ENCODE measurements around the gene VSTM4.

VSTM4 gene

DNA sequence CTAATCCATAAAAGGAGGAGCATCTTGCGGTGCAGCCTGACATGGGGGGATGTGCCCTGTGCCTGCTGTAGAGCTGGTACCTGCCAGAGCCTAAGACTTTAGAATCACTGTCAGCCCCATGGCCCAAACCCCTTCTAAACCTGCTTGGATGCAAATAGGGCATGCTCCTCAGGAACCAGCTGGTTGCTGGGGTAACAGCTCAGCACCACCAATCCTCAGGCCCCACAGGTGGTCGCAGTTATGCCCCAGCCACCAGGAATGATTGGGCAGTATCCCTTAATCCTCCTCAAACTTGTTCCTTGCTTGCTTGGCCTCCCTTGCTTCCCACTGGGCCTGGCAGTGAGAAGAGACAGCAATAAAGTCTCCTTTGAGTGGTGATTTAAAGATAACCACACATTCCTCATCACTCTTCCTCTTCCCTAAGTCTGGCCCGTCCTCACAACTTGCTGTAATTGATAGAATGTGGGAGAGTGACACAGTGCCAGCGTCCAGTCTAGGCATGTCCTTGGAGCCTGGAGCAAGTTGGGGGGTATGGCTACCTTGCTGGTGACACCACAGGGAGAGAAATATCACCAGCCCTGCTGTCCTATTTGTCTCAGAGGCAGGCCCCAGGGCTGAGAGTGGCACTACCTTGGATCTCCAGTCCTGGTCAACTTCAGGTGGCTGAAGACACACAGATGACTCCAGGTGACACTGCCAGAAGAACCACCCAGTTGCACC is 43.0 kb downstream of the VSTM4 start:
- DNase-seq (ENCODE audit: low read depth in 2 of 2, low spot score in 1 of 2) = no peak

DNA sequence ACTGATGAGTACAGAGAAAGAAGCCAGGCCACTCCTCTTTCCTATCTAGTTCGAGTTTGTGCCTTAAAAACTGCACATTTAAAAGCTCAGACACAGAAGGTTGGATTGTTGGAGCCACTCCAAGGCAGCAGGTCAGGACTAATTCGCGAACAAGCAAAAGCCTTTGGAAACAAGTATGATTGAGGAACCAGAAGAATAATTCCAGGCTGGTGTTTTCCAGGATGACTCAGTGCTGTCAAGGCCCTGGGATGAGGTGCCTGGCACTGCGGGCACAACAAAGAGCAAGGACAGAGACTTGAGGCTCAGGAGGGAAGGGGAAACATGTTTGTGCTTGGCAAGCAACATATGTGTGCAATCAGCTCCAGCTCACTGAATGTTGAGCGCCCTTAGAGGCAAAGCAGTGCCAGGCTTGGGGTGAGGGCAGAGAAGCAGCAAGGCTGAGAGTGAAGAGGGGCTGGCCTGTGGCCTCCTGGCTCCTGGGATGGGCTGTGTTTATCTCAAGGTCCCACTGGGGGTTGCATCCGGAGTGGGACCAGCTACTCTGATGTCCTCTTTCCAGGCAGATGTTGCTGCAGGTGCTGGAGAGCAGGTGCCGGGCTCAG is 44.1 kb downstream of the VSTM4 start:
- DNase-seq (ENCODE audit: low read depth in 2 of 2, low spot score in 1 of 2) = no peak

DNA sequence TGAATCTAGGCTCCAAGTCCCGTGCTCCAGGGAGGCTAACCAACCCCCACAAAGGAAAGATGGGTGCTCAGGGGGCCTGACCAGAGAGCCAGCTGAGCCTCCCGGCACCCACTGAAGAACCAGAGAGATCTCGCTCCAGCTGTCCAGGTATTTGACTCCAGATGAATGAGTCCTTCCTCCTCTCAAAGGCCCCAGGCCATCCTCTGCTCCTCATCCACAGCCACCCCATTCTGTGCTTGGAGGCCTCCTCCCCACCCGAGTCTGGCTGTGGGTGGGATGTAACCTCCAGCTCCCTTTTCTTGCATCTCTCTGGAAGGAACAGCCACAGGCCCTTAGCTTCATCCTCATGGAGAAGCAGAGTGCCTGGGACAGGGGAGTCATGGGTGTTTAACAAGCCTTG is 44.6 kb downstream of the VSTM4 start:
- no peak for DNase-seq (ENCODE audit: low read depth in 2 of 2, low spot score in 1 of 2)

DNA sequence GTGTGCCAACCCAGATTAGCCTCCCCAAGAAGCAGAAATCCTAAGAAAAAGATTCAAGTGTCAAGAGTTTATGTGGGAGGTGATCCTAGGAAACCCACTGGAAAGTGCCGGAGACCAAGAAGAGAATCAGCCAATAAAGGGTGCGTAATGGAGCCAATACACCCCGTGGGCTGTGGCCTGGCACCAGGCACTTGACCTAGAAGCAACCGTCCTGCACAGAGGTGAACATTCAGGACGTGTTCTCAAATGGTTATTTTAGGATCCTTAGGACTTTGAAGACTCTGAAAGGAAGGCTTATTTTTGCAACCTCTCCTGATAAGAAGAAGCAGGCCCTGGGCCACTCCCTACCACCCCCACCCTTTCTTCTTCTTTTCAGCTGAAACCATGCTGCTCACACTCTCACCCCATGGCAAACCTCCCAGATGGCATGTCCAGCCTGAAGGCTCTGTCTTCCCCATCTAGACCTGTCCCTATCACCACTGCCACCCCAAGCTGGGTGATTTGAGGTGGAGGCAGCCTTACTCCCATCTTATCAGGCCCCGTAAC is 46.6 kb downstream of the VSTM4 start:
- no peak for DNase-seq (ENCODE audit: low read depth in 2 of 2, low spot score in 1 of 2)

DNA sequence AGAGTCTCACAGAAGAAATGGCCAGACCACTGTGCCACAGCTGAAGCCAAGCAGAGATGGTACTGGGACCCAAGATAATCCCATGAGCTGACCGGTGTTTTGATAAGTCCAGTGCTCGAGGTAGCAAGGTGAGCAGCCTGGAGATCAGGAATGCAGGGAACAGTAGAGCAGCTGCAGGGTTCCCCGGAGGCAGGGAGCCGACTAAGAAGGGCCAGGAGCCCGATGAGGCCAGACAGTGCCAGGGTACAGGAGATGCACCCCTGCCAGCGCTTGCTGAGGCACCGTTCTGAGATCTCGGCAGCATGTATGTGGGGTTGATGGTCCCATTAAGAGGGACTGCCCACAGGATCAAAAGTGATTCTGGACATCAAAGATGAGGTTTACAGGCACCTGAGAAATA is 47.1 kb downstream of the VSTM4 start:
- no peak for DNase-seq (ENCODE audit: low read depth in 2 of 2, low spot score in 1 of 2)

DNA sequence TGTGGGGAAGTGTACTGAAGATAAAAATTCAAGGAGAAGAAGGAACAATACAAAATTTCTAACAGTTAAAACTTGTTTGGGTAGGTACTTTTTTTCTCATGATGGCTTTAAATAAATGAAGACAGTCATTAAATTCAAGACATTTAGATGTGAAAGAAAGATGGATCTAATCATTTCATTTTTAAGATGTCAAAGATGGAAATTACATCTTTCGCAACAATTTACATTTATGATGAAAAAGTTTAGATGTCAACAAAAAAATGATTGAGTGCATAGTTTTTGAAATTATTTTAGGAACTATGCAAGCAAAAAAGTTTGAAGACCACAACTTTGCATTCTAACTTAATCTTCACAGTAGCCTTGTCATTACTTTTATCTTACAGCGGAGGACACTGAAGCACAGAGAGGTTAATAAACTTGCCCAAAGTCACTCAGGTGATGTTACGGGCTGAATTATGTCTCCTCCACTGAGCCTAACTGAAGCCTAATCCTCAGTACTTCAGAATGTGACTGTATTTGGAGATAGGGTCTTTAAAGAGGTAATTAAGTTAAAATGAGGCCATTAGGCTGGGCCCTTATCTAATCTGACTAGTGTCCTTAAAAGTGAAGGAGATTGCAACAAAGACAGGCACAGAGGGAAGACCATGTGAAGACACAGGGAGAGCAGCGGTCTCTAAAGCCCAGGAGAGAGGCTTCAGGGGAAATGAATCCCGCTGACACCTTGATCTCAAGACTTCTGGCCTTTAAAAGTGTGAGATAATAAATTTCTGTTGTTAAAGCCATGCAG is 48.2 kb downstream of the VSTM4 start:
- DNase-seq (ENCODE audit: low read depth in 2 of 2, low spot score in 1 of 2) = no peak

DNA sequence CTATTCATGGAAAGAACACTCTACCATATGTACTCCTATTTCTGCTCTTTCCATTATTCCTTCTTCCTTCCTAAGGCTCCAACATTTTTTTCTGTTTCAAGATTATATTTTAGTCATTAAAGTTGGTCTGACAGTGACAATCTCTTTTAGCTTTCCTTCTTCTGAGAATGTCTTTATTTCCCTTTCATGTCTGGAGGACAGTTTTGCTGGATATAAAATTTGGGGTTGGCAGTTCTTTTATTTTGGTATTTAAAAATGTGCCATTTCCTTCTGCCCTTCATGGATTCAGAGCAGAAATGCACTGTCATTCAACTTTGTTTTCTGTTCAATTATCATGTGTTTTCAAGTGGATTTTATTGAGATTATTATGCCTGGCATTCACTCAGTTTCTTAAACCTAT is 53.1 kb downstream of the VSTM4 start:
- no peak for DNase-seq (ENCODE audit: low read depth in 2 of 2, low spot score in 1 of 2)

DNA sequence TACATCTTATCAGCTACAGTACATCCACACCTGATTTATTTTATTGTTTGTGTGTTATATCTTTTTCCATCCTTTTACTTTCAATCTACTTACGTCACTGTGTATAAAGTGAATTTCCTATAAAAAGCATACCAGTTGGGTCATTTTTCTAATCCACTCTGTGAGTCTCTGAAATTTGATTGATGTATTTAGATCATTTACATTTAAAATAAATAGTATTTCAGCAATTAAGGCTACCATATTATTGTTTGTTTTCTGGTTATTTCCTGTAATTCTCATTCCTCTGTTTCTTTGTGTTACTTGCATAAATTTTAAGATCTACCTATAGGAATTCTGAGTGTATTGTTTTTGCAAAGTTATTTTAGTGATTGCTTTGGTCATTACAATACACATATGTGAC is 53.7 kb downstream of the VSTM4 start:
- no peak for DNase-seq (ENCODE audit: low read depth in 2 of 2, low spot score in 1 of 2)

DNA sequence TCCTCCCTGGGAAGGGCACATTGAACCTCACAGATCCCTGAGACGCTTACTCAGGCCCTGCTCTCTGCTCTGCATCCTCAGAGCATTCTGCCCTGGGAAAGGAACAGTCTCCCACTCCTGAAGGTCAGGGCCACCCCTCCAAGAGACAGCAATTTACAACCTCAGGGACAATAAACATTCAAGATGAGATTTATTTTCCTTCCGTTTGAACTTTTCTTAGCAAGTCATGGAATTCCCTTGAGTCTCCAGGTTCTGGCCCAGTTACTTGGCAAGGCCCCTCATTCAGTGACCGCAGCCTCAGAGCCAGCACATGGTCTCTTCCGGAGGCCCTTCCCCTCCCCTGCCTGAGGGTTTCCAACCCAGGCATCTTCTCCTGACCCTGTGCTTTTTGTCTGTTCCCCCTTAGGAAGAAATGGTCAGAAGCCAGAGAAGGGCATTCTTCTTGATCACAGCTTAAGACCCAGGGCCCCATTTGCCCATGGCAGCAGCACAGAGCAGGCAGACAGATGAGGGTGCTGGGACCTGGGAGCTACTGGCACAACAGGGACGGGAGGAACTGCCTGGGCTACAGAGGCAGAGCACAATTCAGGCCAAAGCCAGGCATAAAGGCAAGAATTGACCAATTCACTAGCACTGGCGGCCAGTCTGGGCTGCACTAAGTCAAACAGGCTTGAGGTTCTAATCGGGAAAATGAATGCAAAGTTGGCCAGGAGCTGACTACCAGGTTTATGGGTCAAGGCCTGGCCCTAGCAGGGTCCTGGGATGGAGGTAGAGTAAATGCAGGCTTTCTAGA is 56.7 kb downstream of the VSTM4 start:
- DNase-seq (ENCODE audit: low read depth in 2 of 2, low spot score in 1 of 2) = no peak

DNA sequence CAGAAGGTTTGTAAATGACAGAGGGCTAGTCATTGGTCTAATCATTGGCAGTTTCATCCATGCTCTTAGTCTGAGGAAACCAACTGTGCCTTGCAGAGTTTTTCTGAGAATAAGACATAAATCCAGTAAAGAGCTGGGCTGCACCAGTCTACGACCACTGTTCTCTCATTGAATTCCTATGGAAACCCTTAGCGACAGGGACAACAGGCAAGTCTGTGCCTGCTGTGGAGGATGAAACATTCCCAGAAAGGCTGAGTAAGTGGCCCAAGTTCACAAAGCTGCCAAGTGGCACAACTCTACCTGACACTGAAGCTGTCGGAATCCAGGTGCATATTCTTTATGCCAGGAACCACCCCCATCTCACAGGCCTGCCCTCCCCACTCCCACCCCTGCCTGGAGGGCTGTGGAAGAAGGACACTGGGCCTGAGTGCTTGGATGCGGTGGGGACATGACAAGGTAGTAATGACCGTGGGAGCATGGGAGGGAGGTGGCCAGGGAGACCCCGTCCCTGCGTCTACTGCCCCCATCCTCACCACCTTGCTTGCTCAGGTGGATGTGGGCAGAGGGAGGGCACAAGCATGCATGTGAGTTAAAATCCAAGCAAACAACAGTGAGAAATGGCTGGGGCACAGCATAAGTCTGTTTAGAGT is 58.0 kb downstream of the VSTM4 start:
- DNase-seq (ENCODE audit: low read depth in 2 of 2, low spot score in 1 of 2) = no peak

DNA sequence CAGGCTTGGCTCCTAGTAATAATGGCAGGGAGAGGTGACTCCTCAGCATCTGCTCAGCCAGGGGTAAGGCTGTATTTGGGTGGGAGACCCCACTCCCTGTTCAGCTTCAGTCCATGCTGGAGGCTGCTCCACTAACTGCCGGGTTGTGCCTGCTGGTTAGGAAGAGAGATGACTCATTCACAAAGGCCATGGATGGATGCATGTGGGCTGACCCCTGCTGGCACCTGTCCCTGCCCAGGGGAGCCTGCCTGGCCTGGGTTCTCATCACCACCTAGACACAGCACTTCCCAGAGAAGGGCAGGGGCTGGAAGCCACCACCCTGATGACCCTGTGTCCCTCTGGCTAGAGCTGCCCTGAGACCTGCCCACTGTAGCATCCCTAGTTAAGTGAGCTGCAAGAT is 59.0 kb downstream of the VSTM4 start:
- no peak for DNase-seq (ENCODE audit: low read depth in 2 of 2, low spot score in 1 of 2)

DNA sequence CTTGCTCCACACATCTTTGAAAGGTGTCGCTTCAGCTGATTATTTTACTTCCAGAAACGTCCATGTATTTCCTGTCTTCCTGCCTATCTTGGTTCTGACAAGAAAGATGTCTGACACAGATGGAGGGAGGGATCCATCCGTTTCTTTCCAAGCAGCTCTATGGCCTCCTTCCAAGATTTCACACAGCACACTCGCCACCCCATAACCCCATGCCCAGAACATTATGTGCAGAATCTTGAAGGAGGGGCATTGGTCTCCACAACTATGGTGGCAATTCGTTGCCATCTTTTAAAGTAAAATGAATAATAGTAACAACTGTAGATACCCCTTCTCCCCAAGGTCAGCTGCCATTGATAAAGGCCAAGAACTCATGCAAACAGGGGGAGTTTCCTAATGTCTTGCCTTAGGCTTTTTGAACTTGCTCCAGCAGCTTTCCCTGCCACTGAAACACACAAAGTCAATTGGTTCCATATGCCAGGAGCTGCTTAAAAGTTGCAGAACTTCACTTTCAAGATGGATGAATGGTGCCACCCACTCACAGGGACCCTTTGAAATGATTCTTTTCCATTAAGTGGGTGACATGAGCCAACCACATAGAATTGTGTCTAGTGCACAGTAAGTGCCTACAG is 60.0 kb downstream of the VSTM4 start:
- no peak for DNase-seq (ENCODE audit: low read depth in 2 of 2, low spot score in 1 of 2)

DNA sequence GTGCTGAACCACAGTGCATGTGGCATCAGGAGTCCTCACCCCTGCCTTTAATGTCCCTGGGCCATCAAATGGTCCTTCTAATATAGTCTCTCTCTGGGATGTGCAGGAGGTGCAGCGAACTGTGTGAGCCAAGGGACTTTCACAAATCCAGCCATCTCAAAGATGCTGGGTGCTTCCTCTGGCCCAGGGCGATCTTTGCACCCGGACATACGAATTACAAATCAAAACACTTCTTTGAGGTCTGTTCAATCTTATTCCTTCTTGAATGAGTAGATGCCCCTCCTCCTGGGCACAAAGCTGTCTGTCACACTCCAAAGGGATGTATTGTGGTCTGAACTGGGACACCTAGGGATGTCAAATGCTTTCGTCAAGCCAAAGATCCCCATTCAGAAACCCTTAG is 60.6 kb downstream of the VSTM4 start:
- no peak for DNase-seq (ENCODE audit: low read depth in 2 of 2, low spot score in 1 of 2)

DNA sequence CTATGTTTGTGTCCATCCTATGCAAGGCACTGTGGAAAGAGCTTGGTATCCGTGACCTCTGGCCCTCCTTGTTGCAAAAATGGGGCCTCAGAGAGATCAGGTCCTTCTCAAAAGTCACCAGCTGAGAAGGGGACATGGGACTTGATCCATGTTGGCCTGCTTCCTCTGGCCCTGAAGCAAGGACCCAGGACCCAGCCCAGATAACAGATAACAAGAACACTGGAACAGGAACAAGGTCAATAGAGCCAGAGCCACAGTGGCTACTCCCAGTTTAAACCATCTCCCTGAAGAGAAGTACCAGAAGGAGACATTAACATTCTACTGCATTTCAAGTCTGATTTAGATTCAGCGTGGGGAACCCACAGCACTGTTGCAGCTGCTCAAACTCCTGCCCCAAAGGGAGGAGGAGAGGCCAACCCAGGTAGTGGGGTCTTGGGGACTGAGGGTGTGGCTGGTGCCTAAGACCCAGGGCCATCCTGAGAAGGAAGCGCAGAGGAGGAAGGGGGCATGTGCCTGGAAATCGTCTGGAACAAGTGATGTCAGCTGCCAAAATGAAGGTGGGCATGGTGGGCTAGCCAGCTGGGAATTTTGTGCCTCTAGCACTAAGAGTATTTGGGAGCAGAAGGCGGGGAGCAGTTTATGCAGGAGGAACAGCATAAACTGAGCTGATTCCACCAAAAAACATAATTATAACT is 61.2 kb downstream of the VSTM4 start:
- DNase-seq (ENCODE audit: low read depth in 2 of 2, low spot score in 1 of 2) = no peak

DNA sequence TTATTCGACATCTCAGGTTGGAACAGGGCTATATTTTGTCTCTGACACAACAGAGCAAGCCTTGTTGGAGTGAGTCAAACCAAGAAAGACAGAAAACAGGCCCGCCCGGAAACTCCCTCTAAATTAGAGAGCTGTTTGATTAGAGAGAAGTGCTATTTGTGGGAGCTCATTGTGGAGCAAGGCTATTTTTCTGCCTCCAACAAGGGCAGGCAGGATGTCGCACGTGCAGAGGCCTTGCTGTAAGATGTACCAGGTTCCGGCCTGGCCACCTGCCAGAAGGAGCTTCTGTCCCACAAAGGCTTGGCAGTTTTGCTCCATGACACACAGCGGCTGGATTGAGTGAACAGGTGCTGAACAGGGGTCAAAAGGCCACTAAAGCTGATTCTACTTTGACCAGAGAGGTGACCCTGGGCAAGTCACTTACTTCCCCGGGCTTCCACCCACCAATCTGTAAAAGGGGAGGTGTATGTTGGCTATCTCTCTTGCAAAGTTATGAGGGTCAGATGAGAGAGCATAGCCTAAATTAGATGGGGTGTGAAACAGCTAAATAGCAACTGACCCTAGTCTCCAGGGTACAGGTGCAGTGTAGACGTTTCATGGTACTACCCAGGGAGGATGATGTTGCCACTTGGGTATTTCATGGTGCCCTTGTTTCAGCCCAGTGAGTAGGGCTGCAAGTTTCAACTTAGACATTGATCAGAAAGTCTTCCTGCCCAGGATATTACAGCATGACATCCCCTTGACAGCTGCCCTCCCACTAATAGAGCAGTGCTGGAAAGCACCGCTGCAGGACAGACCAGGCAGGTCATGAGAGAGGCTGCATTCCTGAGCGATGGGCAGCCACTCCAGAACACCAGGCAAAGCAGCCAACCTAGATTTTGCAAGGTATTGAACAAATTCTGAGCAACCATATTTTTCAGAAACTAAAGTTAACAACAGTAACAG is 62.0 kb downstream of the VSTM4 start:
- no peak for DNase-seq (ENCODE audit: low read depth in 2 of 2, low spot score in 1 of 2)

DNA sequence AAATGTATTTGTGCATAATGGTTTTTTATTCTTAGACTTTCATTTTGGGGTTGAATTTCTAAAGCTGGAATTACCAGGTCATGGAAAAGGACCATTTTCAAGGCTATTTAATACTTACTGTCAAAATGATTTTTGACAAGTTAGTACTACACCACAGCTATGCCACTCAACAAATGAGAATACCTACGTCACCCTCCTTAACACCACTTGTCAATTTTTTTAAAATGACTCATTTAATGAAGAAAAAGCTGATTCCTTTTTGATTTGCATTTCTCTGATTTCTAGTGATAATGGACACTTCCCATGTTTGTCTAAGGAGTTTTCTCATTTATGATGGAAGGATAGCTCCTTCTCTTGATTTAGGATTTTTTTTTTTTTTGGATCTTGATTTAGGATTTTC is 63.3 kb downstream of the VSTM4 start:
- no peak for DNase-seq (ENCODE audit: low read depth in 2 of 2, low spot score in 1 of 2)

DNA sequence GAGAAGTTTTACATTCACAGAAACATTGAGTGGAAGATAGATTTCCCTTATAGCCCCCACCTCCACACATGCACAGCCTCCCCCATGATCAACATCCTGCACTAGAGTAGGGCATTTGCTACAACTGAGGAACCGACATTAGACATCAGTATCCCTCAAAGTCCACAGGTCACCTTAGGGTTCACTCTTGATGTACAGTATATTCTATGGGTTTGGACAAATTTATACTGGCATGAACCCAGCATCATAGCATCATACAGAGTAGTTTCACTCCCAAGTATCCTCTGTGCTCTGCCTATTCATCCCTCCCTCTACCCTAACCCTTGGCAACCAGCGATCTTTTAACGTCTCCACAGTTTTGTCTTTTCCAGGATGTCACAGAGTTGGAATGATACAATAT is 64.4 kb downstream of the VSTM4 start:
- no peak for DNase-seq (ENCODE audit: low read depth in 2 of 2, low spot score in 1 of 2)

DNA sequence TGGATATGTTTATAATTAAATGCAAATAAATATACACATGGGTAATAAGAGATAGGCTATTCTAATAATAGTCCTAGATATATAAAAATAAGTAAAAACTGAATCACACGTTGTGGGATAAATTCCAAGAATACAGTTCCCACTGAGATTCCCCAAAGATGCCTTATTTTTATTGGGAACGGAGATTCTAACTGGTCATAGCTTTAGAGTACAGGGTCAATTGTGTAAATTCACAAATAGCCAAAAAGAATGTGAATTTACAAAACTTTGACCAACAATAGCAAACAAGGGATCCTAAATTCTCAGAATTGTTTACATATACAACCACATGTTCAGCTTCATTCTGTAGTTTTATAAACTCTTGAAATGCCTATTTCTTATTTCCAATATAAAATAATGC is 65.0 kb downstream of the VSTM4 start:
- DNase-seq (ENCODE audit: low read depth in 2 of 2, low spot score in 1 of 2) = no peak

DNA sequence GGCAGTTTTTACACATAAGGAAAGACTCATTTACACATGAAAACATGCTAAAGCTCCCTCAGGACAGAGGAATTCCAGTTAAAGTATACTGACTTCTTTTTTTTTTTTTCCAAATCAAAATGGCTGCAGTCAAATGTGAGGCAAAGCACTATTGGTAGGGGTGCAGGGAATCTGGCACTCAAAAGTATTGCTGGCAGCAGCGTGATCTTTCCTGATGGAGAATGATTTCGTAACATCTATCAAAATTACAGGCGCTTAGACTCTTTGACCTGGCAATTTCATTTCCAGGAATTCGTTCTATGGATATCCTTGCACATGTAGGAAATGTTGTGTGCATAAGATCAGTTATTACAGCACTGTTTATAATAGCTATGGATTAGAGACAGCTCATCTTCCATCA is 65.7 kb downstream of the VSTM4 start:
- no peak for DNase-seq (ENCODE audit: low read depth in 2 of 2, low spot score in 1 of 2)

All from stimulated activated CD8-positive, alpha-beta memory T cell treated with anti-CD3 and anti-CD28 coated beads, Interleukin-4, amount 100 ng/mL, for 4 hours (primary cell).